ENCODE results near the gene PRPF38B.
A peak's percentile ranks its signal among the peaks of the same experiment; 100 is the strongest.

Gene PRPF38B

GRCh38 chr1:108717774-108718316 lies 25.7 kb downstream of the PRPF38B start:
- DNase-seq (ENCODE audit: low spot score) = no peak

GRCh38 chr1:108718927-108719655 lies 27.0 kb downstream of the PRPF38B start:
- DNase-seq (ENCODE audit: low spot score) = no peak

- no peak for DNase-seq (ENCODE audit: low spot score)
Measured at GRCh38 chr1:108719656-108720435, 27.7 kb downstream of the PRPF38B start.

- no peak for DNase-seq (ENCODE audit: low spot score)
Measured at GRCh38 chr1:108722292-108722691, 30.2 kb downstream of the PRPF38B start.

DNA sequence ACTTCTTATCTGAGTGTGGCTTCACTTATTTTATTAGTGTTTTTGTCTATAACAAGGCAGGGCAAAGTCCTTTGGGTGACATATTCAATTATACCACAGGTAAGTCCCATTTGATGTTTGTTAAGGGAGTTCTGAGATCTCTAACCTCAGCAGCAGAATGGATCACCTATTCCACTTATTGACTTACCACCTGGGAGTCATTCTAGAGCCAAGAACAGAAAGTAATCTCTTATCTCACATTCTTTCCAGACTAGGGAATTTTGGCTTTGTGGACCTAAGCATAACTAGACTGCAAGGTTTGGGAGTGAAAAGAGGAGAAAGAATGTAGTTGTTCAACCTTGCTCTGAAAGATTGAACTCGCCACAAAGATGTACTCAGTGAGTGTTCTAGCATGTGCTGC lies 33.8 kb downstream of the PRPF38B start:
- DNase-seq (ENCODE audit: low spot score) = no peak

DNA sequence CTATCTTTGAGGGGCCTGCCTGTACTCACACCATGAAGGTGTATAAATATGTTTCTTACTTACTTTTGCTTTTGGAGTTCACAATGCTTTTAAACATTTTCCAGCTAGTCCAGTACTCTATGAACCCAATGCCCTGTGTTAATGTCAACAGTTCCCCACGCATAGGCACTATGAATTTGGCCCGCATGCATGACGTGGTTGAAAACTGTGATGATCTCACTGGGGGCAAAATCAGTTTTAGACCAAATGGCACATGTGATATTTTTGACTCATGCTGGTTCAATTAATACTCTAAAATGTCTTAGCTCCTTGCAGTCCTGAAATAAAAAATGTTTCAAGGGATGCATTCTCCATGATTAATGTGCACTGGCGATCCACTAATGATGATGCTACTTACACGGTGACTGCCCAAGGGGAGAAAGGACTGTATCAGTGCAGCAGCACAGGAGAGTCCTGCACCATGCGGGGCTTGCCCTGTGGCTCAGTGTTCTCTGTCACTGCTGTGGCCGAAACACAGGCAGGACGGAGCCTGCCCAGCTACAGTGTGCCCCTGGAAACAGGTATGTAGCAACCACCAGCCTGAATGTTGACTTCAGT lies 36.3 kb downstream of the PRPF38B start:
- no peak for DNase-seq (ENCODE audit: low spot score)

DNA sequence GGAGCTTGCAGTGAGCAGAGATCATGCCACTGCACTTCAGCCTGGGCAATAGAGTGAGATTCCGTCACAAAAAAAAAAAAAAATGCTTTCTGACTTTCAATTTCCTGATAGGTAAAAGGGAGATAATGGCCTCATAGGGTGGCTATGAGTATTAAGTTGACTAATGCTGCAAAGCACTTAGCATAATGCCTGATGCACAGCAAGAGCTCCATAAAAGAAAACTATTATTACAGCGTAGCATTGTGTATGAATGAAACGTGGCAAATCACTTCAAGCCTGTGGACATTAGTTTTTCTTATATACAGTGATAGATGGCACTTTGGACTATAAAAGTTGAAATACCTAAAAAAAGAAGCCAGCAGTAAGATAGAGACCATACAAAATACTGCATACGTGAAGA lies 37.4 kb downstream of the PRPF38B start:
- DNase-seq (ENCODE audit: low spot score) = no peak

GRCh38 chr1:108732398-108732797 lies 40.3 kb downstream of the PRPF38B start:
- DNase-seq (ENCODE audit: low spot score) = no peak

GRCh38 chr1:108734171-108734865 lies 42.2 kb downstream of the PRPF38B start:
- no peak for DNase-seq (ENCODE audit: low spot score)

GRCh38 chr1:108742253-108742652 lies 50.1 kb downstream of the PRPF38B start:
- DNase-seq (ENCODE audit: low spot score) = no peak

DNA sequence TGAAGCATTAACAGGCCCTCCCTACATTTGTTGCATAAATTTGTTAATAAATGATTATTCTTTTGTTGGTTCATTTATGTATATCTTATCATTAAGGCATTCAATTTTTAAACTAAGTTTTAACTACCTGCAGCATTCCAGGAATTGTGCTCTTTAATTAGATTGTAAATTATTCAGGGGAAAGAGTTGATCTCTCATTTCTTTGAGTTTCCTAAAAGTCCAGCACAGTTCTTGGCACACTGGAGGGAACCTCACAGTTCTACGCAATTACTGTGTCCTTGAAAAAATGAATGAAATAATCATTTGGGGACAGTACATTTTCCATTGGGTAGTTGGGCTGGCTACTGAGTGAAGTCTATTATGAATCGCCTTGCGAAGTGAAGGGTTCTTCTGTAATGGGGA lies 53.9 kb downstream of the PRPF38B start:
- DNase-seq (ENCODE audit: low spot score) = no peak

DNA sequence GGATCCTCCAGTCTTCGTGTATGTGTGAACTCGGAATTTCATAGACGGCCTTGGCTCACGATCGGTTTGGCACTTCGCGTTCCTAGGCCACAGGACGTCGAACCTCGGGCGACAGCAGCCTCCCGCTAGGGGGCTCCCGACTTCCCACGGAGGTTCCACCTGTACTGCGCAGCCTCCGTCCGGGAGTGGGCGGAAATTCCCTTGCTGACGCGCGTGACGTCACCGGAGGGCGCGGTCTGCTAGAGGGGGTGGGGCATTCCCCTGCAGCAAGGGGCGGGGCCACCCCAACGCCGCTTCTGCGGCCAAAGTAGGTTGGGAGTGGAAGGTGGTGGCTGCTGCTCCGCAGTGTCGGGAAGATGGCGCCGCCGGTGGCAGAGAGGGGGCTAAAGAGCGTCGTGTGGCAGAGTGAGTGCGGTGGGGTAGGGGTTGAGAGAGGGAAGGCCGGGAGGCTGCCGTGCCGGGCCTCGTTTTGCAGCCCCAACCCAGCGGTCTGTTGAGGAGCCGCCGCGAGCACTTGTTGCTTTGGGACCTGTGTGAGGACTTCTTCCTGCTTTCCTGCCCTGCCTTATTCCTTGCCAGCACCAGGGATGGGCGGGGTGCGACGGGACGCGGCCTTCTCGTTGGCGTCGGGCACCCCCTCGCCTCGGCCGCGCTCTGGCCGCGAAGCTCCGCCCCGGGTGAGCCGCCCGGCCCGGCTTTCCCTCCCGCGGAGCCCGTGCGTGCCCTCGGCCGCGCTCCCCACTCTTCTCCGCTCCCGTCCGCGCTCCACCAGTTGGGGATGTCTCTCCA lies 54.5 kb downstream of the PRPF38B start, which contains the start of gene STXBP3:
TSS of gene STXBP3 (plus strand) at position 293 of the 789 bp plus-strand sequence. CDS start at position 357, 64 bp downstream.
- DNase-seq (ENCODE audit: low spot score) = peak; percentile 99

DNA sequence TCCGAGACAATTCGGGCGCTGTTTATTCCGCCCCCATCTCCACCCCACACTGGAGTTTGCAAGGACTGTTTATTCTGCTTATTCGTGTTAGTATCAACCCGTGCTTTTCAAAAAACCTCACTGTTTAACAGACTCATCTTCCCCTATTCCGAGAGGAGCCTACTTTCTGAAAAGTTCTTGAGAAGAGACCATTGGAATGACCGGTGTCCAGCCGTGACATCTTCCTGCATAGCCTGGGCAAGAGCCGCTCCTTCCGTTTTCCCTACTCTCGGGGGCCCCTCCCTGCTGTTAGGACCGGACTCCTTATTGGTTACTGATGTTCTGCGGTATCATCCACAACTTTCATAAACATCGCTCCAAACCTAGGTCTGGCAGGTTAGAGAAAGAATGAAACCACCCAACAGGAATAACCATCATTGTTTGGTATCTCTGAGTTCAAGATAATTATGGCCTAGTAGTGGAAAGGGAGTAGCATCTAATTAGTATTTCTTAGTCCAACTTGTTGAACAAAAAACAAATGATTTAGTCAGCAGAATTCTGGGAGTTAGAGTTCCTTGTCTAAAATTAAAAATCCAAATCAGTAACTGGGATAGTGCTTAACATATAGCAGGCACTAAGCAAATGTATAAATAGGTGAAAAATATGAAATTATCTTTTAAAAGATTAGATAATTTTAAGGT lies 55.2 kb downstream of the PRPF38B start:
- DNase-seq (ENCODE audit: low spot score) = peak; percentile 20

- DNase-seq (ENCODE audit: low spot score) = no peak
Measured at GRCh38 chr1:108747898-108748297, 55.8 kb downstream of the PRPF38B start.

- DNase-seq (ENCODE audit: low spot score) = no peak
Measured at GRCh38 chr1:108749081-108749480, 57.0 kb downstream of the PRPF38B start.

DNA sequence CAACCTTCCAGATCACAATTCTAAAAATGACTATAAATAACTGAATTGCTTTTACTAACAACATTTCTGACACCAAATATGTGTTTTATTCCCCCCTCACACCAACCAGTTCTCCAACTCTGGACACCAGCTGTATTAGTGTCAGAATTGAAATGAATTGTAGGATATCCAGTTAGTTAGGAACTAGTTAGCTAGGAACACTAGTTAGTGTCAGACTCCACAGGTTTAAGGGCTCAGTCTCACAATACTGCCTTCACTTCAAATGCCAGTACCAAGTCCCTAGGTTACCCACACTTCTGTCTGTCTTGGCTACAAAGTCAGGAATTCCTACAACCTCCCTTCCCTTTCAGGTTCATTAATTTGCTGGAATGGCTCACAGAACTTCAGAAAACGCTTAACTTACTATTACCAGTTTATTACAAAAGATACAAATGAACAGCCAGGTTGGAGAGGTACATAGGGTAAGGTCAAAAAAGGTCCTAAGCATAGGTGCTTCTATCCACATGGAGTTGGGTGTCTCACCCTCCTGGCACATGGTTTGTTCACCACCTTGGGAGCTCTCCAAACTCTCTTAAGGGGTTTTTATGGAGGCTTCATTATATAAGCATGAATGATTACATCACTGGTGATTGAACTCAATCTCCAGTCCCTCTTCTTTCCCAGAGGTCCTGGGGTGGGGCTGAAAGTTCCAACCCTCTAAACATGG lies 58.5 kb downstream of the PRPF38B start:
- no peak for DNase-seq (ENCODE audit: low spot score)
